Stomach (tissue), 4 donors: ENCODE results near the gene AGAP9.
"Not testable (repeated sequence)": the region's sequence is repeated elsewhere in the genome, so short reads cannot be mapped to it uniquely, and the experiment has no call there.

Experiments used
- CTCF ChIP-seq, 7 experiments: fragments of 450-650 bp in 4 of 7; fragments of 200-600 bp in 3 of 7; sonication (generic) in 3 of 7; IDR thresholded peaks; one replicate each; pipeline ENCODE4 v1.5.1; 2016 to 2019; ENCODE audit warnings: antibody characterized with exemption in 7 of 7, control low read depth in 2 of 7, mild to moderate bottlenecking in 1 of 7
- POLR2A ChIP-seq, 4 donors: fragments of 450-650 bp; IDR thresholded peaks; one replicate each; pipeline ENCODE4 v1.6.1; 2016; ENCODE audit warnings: antibody characterized with exemption in 4 of 4, control low read depth in 2 of 4, mild to moderate bottlenecking in 1 of 4, moderate library complexity in 1 of 4
- POLR2AphosphoS5 ChIP-seq, 3 donors: sonication (generic); formaldehyde crosslinking; IDR thresholded peaks; one replicate each; pipeline ENCODE4 v1.6.1; 2016; ENCODE audit warnings: antibody characterized with exemption in 3 of 3

- not testable (repeated sequence) for TF ChIP-seq CTCF, POLR2A, POLR2AphosphoS5 (IDR thresholded peaks at IDR 0.05)
Measured at GRCh38 chr10:47468731-47469528, 54.5 kb downstream of the AGAP9 start.
